ENCODE measurements around the gene MED31. TPM values are rescaled to one million over a fixed set of nuclear protein-coding genes. Genes with fewer than 3 reads are reported as not detected.
"Not testable (repeated sequence)": the region's sequence is repeated elsewhere in the genome, so short reads cannot be mapped to it uniquely, and the experiment has no call there.

Gene MED31
- polyA plus RNA-seq, 3 donors: 25.4 to 26.6 (median 26.2) TPM

GRCh38 chr17:6632530-6632929 lies 18.9 kb downstream of the MED31 start:
- no peak for DNase-seq (ENCODE audit: low read depth in 3 of 3, low spot score in 2 of 3)

- no peak for DNase-seq (ENCODE audit: low read depth in 3 of 3, low spot score in 2 of 3)
Observed at GRCh38 chr17:6630390-6630789, 21.0 kb downstream of the MED31 start.

- DNase-seq (ENCODE audit: low read depth in 3 of 3, low spot score in 2 of 3): no peak
Observed at GRCh38 chr17:6627019-6627418, 24.4 kb downstream of the MED31 start.

GRCh38 chr17:6626616-6627015 lies 24.8 kb downstream of the MED31 start:
- DNase-seq (ENCODE audit: low read depth in 3 of 3, low spot score in 2 of 3): no peak

- no peak for DNase-seq (ENCODE audit: low read depth in 3 of 3, low spot score in 2 of 3)
Observed at GRCh38 chr17:6623941-6624340, 27.5 kb downstream of the MED31 start.

GRCh38 chr17:6611231-6611630 lies 40.2 kb downstream of the MED31 start:
- DNase-seq (ENCODE audit: low read depth in 3 of 3, low spot score in 2 of 3): no peak

- no peak for DNase-seq (ENCODE audit: low read depth in 3 of 3, low spot score in 2 of 3)
Observed at GRCh38 chr17:6610011-6610410, 41.4 kb downstream of the MED31 start.

GRCh38 chr17:6608321-6608720 lies 43.1 kb downstream of the MED31 start:
- no peak for DNase-seq (ENCODE audit: low read depth in 3 of 3, low spot score in 2 of 3)

GRCh38 chr17:6605142-6605541 lies 46.3 kb downstream of the MED31 start:
- no peak for DNase-seq (ENCODE audit: low read depth in 3 of 3, low spot score in 2 of 3)

- peak in 1 of 3 donors; percentile 7 for DNase-seq (ENCODE audit: low read depth in 3 of 3, low spot score in 2 of 3)
Observed at GRCh38 chr17:6603744-6604325, 47.6 kb downstream of the MED31 start.

- no peak for DNase-seq (ENCODE audit: low read depth in 3 of 3, low spot score in 2 of 3)
Observed at GRCh38 chr17:6602141-6602540, 49.3 kb downstream of the MED31 start.

- DNase-seq (ENCODE audit: low read depth in 3 of 3, low spot score in 2 of 3): no peak
Observed at GRCh38 chr17:6599364-6599763, 52.0 kb downstream of the MED31 start.

GRCh38 chr17:6597727-6598126 lies 53.7 kb downstream of the MED31 start:
- DNase-seq (ENCODE audit: low read depth in 3 of 3, low spot score in 2 of 3): no peak

- no peak for DNase-seq (ENCODE audit: low read depth in 3 of 3, low spot score in 2 of 3)
Observed at GRCh38 chr17:6596941-6597340, 54.5 kb downstream of the MED31 start.

GRCh38 chr17:6596511-6596910 lies 54.9 kb downstream of the MED31 start:
- no peak for DNase-seq (ENCODE audit: low read depth in 3 of 3, low spot score in 2 of 3)

GRCh38 chr17:6596081-6596480 lies 55.3 kb downstream of the MED31 start:
- no peak for DNase-seq (ENCODE audit: low read depth in 3 of 3, low spot score in 2 of 3)

- DNase-seq (ENCODE audit: low read depth in 3 of 3, low spot score in 2 of 3): not testable (repeated sequence)
Observed at GRCh38 chr17:6593371-6593770, 58.0 kb downstream of the MED31 start.

Other genes starting within 250 kb of the MED31 start
- under 1 TPM in 1 of 3 donors, not detected in 2; 0.19 TPM for gene AIPL1, start 216.5 kb downstream of the MED31 start, polyA plus RNA-seq (ENCODE audit: insufficient read length in 3 of 3)
- gene PIMREG, start 207.2 kb downstream of the MED31 start, polyA plus RNA-seq (ENCODE audit: insufficient read length in 3 of 3): 10 to 100 TPM; 17.8 to 20.2 (median 19.4) TPM
- gene PITPNM3, start 95.0 kb downstream of the MED31 start, polyA plus RNA-seq (ENCODE audit: insufficient read length in 3 of 3): 1 to 10 TPM; 7.4 to 8.9 (median 8.2) TPM
- 10 to 100 TPM; 29.7 to 37.7 (median 32.4) TPM for gene KIAA0753, start 10.9 kb downstream of the MED31 start, polyA plus RNA-seq (ENCODE audit: insufficient read length in 3 of 3)
- gene TXNDC17, start 10.5 kb downstream of the MED31 start, polyA plus RNA-seq (ENCODE audit: insufficient read length in 3 of 3): 10 to 100 TPM; 86.9 to 98.5 (median 95.4) TPM
- gene C17orf100, start 157 bp upstream of the MED31 start, polyA plus RNA-seq (ENCODE audit: insufficient read length in 3 of 3): 10 to 100 TPM; 10.2 to 10.4 (median 10.3) TPM
- gene SLC13A5, start 61.8 kb upstream of the MED31 start, polyA plus RNA-seq (ENCODE audit: insufficient read length in 3 of 3): 1 to 10 TPM; 1.1 to 4.2 (median 1.9) TPM
- gene XAF1, start 104.4 kb upstream of the MED31 start, polyA plus RNA-seq (ENCODE audit: insufficient read length in 3 of 3): 1 to 10 TPM; 6.4 to 8.8 (median 7.3) TPM
- under 1 TPM in 2 of 3 donors, not detected in 1; 0.14 to 0.31 TPM for gene FBXO39, start 124.6 kb upstream of the MED31 start, polyA plus RNA-seq (ENCODE audit: insufficient read length in 3 of 3)
- 1 to 10 TPM in 1 of 3 donors, under 1 TPM in 2; 0.93 to 1.2 (median 0.94) TPM for gene TEKT1, start 180.1 kb upstream of the MED31 start, polyA plus RNA-seq (ENCODE audit: insufficient read length in 3 of 3)

Data from right renal cortex interstitium (tissue), 3 donors.